CD4-positive, alpha-beta T cell treated with Interleukin-17A for 1 hour (primary cell): ENCODE measurements around the gene CDR2L.
"Not testable (repeated sequence)": the region's sequence is repeated elsewhere in the genome, so short reads cannot be mapped to it uniquely, and the experiment has no call there.

Experiments used
- DNase-seq: peaks from one replicate; pipeline ENCODE4 v3.0.0-alpha.2; 2020

The CDR2L gene

GRCh38 chr17:74982663-74983313 lies 4.6 kb upstream of the CDR2L start:
- DNase-seq: not testable (repeated sequence)

GRCh38 chr17:74986206-74986576 lies 1.2 kb upstream of the CDR2L start:
- no peak for DNase-seq

GRCh38 chr17:74987909-74988711 lies 678 bp downstream of the CDR2L start:
- DNase-seq: no peak

GRCh38 chr17:74990581-74991105 lies 3.2 kb downstream of the CDR2L start:
- no peak for DNase-seq

- DNase-seq: no peak
Measured at GRCh38 chr17:74992223-74992622, 4.8 kb downstream of the CDR2L start.

GRCh38 chr17:74994440-74994839 lies 7.0 kb downstream of the CDR2L start:
- DNase-seq: no peak

- DNase-seq: no peak
Measured at GRCh38 chr17:74995847-74996246, 8.4 kb downstream of the CDR2L start.

GRCh38 chr17:74998783-74999182 lies 11.4 kb downstream of the CDR2L start:
- no peak for DNase-seq

GRCh38 chr17:74999523-74999922 lies 12.1 kb downstream of the CDR2L start:
- DNase-seq: no peak

- no peak for DNase-seq
Measured at GRCh38 chr17:75001915-75002843, 14.7 kb downstream of the CDR2L start.

GRCh38 chr17:75003070-75003956 lies 15.9 kb downstream of the CDR2L start:
- DNase-seq: no peak

GRCh38 chr17:75003957-75004355 lies 16.5 kb downstream of the CDR2L start:
- DNase-seq: no peak

- no peak for DNase-seq
Measured at GRCh38 chr17:75004371-75004770, 16.9 kb downstream of the CDR2L start.

- DNase-seq: no peak
Measured at GRCh38 chr17:75005291-75005690, 17.9 kb downstream of the CDR2L start.

GRCh38 chr17:75006084-75006483 lies 18.7 kb downstream of the CDR2L start:
- DNase-seq: not testable (repeated sequence)

GRCh38 chr17:75006653-75007052 lies 19.2 kb downstream of the CDR2L start:
- no peak for DNase-seq

GRCh38 chr17:75008373-75008772 lies 20.9 kb downstream of the CDR2L start:
- no peak for DNase-seq

GRCh38 chr17:75009139-75009724 lies 21.8 kb downstream of the CDR2L start:
- DNase-seq: no peak

GRCh38 chr17:75010683-75011400 lies 23.4 kb downstream of the CDR2L start:
- DNase-seq: no peak

GRCh38 chr17:75011401-75012095 lies 24.1 kb downstream of the CDR2L start:
- no peak for DNase-seq

- DNase-seq: no peak
Measured at GRCh38 chr17:75012096-75012345, 24.6 kb downstream of the CDR2L start.
